PC-9 (cell line): ENCODE data around the gene MAMDC4. TPM values are rescaled to one million over a fixed set of nuclear protein-coding genes. Genes with fewer than 3 reads are reported as not detected.

ENCODE experiments used
- BruUV-seq: library from RNA; stranded (reverse); fragments of 400-500 nt; replicated peaks from 2 replicates; lab custom pipeline; 2021; lab: Mats Ljungman, UMichigan
- CTCF ChIA-PET: fragments of 300-600 bp; sonication (Branson Sonifier 250); formaldehyde crosslinking; loops from one replicate; lab custom pipeline; 2022; ENCODE audit warnings: antibody characterized with exemption; lab: Charles Lee
- POLR2A ChIA-PET: fragments of 300-600 bp; sonication (Branson Sonifier 250); formaldehyde crosslinking; loops from one replicate; lab custom pipeline; 2022; ENCODE audit warnings: antibody characterized with exemption; ENCODE audit not compliant: unreplicated experiment; lab: Charles Lee
- DNase-seq, 2 experiments: peaks; one replicate each; pipeline versions ENCODE4 v3.0.0 to v3.0.0-alpha.2; 2015 to 2022; ENCODE audit warnings: mixed read lengths in 1 of 2
- H2AFZ ChIP-seq: fragments of 200-600 bp; sonication (generic); 2 replicates; pipeline ENCODE4 v1.8.1; 2017; ENCODE audit warnings: antibody characterized with exemption
- H3F3A ChIP-seq: fragments of 200-600 bp; sonication (generic); 2 replicates; pipeline ENCODE4 v1.8.1; 2017; ENCODE audit warnings: antibody characterized with exemption, mild to moderate bottlenecking, low read depth; ENCODE audit not compliant: insufficient read depth
- H3K27ac ChIP-seq: fragments of 200-600 bp; sonication (generic); 2 replicates; pipeline ENCODE4 v1.6.1; 2016; ENCODE audit warnings: mixed run types
- H3K27me3 ChIP-seq: fragments of 200-600 bp; sonication (generic); 2 replicates; pipeline ENCODE4 v1.6.1; 2016; ENCODE audit warnings: low read depth, mixed run types; ENCODE audit not compliant: insufficient read depth
- H3K36me3 ChIP-seq: fragments of 200-600 bp; sonication (generic); 2 replicates; pipeline ENCODE4 v1.6.1; 2016; ENCODE audit warnings: low read depth, mixed run types
- H3K4me1 ChIP-seq: fragments of 200-600 bp; sonication (generic); replicated peaks from 2 replicates; pipeline ENCODE4 v1.6.1; 2016; ENCODE audit warnings: mixed run types; ENCODE audit not compliant: insufficient read depth
- H3K4me2 ChIP-seq: fragments of 200-600 bp; sonication (generic); 2 replicates; pipeline ENCODE4 v1.6.1; 2017; ENCODE audit warnings: mixed run types
- H3K4me3 ChIP-seq: fragments of 200-600 bp; sonication (generic); 2 replicates; pipeline ENCODE4 v1.6.1; 2016; ENCODE audit warnings: mixed run types
- H3K79me2 ChIP-seq: fragments of 200-600 bp; sonication (generic); 2 replicates; pipeline ENCODE4 v1.6.1; 2017; ENCODE audit warnings: low read depth, mixed run types
- H3K9me2 ChIP-seq: fragments of 200-600 bp; sonication (generic); 2 replicates; pipeline ENCODE4 v1.8.1; 2017; ENCODE audit warnings: mild to moderate bottlenecking; ENCODE audit not compliant: insufficient read depth
- H3K9me3 ChIP-seq: fragments of 200-600 bp; sonication (generic); 2 replicates; pipeline ENCODE4 v1.8.1; 2016; ENCODE audit warnings: low read depth; ENCODE audit not compliant: insufficient read depth
- H4K20me1 ChIP-seq: fragments of 200-600 bp; sonication (generic); 2 replicates; pipeline ENCODE4 v1.8.1; 2017; ENCODE audit not compliant: insufficient read depth
- EZH2 ChIP-seq: fragments of 200-600 bp; sonication (generic); IDR thresholded peaks from 2 replicates; pipeline ENCODE4 v1.8.0; 2017; ENCODE audit warnings: antibody characterized with exemption, low read depth
- intact Hi-C: fragments of 100-400 bp; cut with micrococcal nuclease; formaldehyde crosslinking; loops from one replicate; pipeline ENCODE4 v1.10.0; 2022; ENCODE audit not compliant: unreplicated experiment
- total RNA-seq: library from RNA; stranded (reverse); gene quantifications from 2 replicates; pipeline ENCODE4 v1.2.3, GENCODE V29; 2021
- TF ChIP-seq, protein P1 (sequence below): fragments of 200-600 bp; sonication (generic); conservative IDR thresholded peaks from 2 replicates; pipeline ENCODE4 v1.6.1; 2017; ENCODE audit warnings: mixed run types, antibody characterized with exemption, mild to moderate bottlenecking, moderate library complexity

Gene MAMDC4
- total RNA-seq, 1 experiment from 2014 or later: 9.2 TPM

DNA sequence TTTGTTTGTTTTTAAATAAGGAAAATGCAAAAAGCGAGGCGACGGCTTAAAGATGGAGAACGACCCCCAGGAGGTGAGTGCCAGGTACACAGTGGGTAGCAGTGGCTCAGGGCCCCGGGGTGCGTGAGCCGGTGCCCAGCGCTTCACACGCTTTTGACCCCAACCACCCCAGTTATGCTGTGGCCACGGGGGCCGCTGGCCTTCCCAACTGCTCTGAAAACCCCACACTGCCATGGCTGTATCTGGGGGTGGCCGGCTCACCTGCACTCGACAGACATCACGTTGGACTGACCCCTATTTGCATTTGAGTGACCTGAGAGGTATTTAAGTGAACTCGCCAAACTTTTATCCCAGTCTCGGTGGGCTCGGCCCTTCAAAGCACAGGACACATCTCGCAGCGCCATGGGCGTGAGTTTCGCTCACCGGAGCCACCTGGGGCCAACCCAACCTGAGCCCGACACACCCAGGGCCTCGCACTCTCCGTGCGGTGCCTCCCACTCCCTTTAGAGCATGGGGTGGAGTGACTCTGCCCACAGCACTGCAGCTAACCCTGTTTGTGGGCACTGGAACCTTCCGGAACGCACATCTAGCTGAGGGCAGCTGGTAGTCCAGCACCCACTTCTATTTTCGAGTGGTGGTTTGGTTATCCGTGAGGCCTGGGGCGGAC is 23.5 kb upstream of the MAMDC4 start:
- ChIA-PET POLR2A (no interaction called here), CTCF (no interaction called here)
- Histone ChIP-seq H3K27ac (no peak overlapping the region), H3K9me3 (no peaks in the 10 kb centered on the region), H3K36me3 (no peaks in the 10 kb centered on the region), H3K79me2 (no peaks in the 10 kb centered on the region), H3K9me2 (no peaks in the 10 kb centered on the region), H2AFZ (no peak overlapping the region), H3K27me3 (no peaks in the 10 kb centered on the region), H3K4me1 (no peaks in the 10 kb centered on the region), H3F3A (peaks cover 1% of the 10 kb centered on the region; the same call in 1 of the 2 replicates), H3K4me2 (no peak overlapping the region), H4K20me1 (peaks cover 6% of the 10 kb centered on the region; the same call in 1 of the 2 replicates), H3K4me3 (no peak overlapping the region)
- BruUV-seq: no TSS peak
- DNase-seq: peak in 1 of 2 experiments; percentile 20
- no peak for TF ChIP-seq EZH2
- TF ChIP-seq, protein P1, sequence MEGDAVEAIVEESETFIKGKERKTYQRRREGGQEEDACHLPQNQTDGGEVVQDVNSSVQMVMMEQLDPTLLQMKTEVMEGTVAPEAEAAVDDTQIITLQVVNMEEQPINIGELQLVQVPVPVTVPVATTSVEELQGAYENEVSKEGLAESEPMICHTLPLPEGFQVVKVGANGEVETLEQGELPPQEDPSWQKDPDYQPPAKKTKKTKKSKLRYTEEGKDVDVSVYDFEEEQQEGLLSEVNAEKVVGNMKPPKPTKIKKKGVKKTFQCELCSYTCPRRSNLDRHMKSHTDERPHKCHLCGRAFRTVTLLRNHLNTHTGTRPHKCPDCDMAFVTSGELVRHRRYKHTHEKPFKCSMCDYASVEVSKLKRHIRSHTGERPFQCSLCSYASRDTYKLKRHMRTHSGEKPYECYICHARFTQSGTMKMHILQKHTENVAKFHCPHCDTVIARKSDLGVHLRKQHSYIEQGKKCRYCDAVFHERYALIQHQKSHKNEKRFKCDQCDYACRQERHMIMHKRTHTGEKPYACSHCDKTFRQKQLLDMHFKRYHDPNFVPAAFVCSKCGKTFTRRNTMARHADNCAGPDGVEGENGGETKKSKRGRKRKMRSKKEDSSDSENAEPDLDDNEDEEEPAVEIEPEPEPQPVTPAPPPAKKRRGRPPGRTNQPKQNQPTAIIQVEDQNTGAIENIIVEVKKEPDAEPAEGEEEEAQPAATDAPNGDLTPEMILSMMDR: no peak
- intact Hi-C loops: no loop called here

DNA sequence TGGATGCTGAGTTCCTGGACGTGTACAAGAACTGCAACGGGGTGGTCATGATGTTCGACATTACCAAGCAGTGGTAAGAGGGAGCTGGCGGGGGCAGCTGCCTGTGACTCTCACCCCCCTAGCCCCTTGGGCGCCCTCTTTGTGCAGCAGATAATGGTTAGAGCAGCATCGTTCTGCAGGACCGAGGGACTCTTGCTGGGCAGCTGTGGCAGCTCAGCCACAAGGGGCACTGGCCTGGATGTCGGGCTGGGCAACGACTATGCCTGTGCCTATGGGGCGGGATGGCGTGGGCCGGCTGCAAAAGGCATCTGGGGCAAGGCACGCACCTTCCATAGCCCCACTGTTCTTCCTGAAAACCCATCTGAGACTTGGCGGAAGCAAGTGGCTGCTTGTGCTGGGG is 22.7 kb upstream of the MAMDC4 start:
- CTCF ChIA-PET: no interaction called here
- TF ChIP-seq, protein P1: no peak
- TF ChIP-seq EZH2: no peak

DNA sequence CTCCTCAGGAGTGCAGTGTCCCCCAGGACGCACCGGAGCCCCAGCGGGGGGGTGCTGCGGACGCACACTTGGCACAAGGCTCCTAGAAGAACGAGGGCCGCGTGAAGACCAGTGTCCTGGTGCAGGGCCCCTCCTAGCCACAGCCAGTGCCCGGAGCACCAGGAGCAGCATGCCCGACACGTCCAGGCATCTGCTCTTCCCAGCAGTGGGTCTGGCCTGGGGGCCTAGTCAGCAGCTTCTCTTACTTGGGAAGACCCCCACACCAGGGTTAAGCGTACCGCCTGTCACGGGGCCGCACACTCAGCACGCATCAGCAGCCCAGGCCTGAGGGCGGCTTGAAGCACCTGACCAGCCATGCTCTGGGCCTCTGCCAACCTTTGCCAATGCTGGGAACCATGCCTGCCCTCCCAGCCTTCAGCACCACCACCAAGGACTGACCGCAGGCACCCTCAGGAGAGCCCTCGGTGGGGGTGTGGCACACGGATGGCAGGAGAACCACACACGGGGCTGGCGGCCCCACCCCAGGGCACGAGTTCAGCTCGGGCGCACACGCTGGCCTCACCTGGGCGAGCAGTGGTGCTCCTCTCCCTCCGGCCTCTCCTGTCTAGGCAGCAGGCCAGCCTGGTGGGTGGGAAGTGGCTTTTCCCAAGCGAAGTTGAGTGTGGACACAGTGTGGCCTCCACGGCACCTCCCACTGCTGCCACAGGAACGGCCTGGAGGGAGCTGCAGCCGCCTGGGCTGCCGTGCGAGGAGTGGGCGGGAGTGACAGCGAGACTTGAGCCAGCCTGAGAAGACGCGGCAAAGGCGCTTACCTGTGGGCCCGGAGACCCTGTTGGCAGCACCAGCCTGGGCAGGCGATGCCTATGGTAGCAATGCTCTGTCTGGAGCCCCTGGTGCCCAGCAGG is 21.9 kb upstream of the MAMDC4 start:
- BruUV-seq: no TSS peak
- H3K9me3 ChIP-seq: no peaks in the 10 kb centered on the region
- no peaks in the 10 kb centered on the region for H3K27me3 ChIP-seq
- no peak overlapping the region for H3K4me3 ChIP-seq
- H3K9me2 ChIP-seq: no peaks in the 10 kb centered on the region
- no peaks in the 10 kb centered on the region for H3K4me1 ChIP-seq
- H3K36me3 ChIP-seq: no peaks in the 10 kb centered on the region
- DNase-seq: peak in 1 of 2 experiments; percentile 29
- no peak overlapping the region for H2AFZ ChIP-seq
- no peaks in the 10 kb centered on the region for H4K20me1 ChIP-seq
- no peaks in the 10 kb centered on the region for H3K79me2 ChIP-seq
- H3K4me2 ChIP-seq: no peak overlapping the region
- POLR2A ChIA-PET: no interaction called here
- TF ChIP-seq, protein P1: no peak
- TF ChIP-seq EZH2: no peak
- H3F3A ChIP-seq: peaks cover 13% of the 10 kb centered on the region; the same call in 1 of the 2 replicates
- CTCF ChIA-PET: no interaction called here
- intact Hi-C loops: no loop called here
- H3K27ac ChIP-seq: no peak overlapping the region

More for the DNA sequence above, 22.7 kb upstream of the MAMDC4 start:
- peak in 1 of 2 experiments; percentile 20 for DNase-seq
- Histone ChIP-seq H3K4me1 (no peaks in the 10 kb centered on the region), H3K27ac (no peak overlapping the region), H3F3A (peaks cover 9% of the 10 kb centered on the region; the same call in 1 of the 2 replicates), H3K4me3 (no peak overlapping the region), H3K79me2 (no peaks in the 10 kb centered on the region), H3K9me3 (no peaks in the 10 kb centered on the region), H2AFZ (no peak overlapping the region), H3K9me2 (no peaks in the 10 kb centered on the region), H3K27me3 (no peaks in the 10 kb centered on the region), H3K36me3 (no peaks in the 10 kb centered on the region), H4K20me1 (0 out of 2 replicates have a peak, but pooled peaks cover 6% of the 10 kb centered on the region), H3K4me2 (no peak overlapping the region)
- intact Hi-C loops: no loop called here
- POLR2A ChIA-PET: no interaction called here
- BruUV-seq: TSS peak; percentile 7
